HG03439 (cell line): ENCODE data around the gene PTH2R.

ENCODE experiments used
- ATAC-seq: cut with Tn5 transposase; IDR thresholded peaks from one replicate; pipeline ENCODE4 v1.9.1; 2021; ENCODE audit warnings: mild to moderate bottlenecking, moderate library complexity; ENCODE audit not compliant: unreplicated experiment

The PTH2R gene

DNA sequence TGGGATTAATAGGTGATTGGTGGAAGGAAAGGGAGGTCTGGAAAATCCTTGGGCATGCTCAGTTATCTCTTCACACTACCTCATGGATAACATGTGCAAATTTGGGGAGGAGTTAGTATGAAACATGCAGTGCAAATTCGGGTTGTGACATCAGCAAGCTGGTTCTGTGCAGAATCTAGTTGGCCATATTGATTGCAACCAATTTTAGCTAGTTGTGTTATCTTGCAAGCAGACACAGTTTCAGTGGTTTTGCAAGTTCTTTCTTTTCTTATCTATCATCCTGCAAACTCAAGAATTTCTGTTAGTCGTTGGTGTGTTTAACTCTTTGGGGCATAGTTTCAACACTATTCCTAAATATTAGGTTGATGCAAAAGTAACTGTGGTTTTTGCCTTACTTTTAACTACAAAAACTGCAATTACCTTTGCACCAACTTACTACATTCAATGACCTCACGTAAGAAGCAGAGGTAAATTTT is 135.4 kb downstream of the PTH2R start:
- ATAC-seq, result no peak

DNA sequence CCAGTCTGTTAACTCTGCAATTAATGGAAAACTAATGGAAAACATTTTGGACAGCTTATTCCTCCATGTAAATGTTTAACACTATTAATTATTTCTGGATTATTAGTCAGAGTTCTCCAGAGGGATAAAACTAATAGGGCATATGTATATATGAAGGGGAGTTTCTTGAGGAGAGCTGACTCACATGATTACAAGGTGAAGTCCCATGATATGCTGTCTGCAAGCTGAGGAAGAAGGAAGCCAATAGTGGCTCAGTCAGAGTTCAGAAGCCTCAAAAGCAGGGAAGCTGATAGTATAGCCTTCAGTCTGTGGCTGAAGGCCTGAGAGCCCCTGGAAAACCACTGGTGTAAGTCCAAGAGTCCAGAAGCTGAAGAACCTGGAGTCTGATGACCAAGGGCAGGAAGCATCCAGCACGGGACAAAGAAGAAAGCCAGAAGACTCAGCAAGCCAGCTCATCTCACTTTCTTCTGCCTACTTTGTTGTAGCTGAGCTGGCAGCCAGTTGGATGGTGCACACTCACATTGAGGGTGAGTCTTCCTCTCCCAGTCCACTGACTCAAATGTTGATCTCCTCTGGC is 136.0 kb downstream of the PTH2R start:
- no peak for ATAC-seq
